ENCODE measurements around the gene CALHM2.
"Not testable (repeated sequence)": the region's sequence is repeated elsewhere in the genome, so short reads cannot be mapped to it uniquely, and the experiment has no call there.

Gene CALHM2, protein sequence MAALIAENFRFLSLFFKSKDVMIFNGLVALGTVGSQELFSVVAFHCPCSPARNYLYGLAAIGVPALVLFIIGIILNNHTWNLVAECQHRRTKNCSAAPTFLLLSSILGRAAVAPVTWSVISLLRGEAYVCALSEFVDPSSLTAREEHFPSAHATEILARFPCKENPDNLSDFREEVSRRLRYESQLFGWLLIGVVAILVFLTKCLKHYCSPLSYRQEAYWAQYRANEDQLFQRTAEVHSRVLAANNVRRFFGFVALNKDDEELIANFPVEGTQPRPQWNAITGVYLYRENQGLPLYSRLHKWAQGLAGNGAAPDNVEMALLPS

DNA sequence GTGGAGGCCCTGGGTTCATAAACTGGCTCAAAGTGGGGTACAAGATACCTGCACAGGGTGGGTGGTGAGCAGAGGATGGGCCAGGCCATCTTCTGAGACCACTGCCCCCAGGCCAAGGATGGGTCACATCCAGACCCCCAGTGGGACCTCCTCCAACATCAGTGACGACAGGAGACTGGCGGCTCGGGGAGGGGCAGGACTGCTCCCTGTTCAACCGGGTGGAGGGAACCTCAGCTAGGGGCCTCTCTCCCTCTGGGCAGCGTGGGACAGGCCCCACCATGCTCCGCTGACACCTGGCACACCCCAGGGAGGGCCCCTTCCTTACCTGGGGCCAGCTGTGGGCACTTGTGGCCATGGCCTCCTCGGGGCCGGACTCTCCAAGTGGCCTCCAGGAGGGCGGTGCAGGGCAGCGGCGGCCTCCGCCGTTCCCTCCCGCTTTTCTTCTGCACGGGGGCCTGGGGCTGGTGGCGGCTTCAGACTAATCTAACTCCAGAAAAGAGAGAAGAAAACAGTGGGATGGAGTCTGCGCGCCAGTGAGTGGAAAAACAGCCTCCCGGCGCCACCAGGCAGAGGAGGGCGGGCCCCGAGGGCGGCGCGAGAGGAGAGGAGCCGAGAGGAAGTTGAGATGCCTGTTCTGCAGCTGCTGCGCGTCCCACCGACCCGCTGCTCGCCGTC, at the start of gene CALHM2:
TSS of gene CALHM2 (minus strand) at position 540 of the 675 bp plus-strand sequence. CDS start 2,429 bp downstream, outside the sequence.
- peak; percentile 12 for DNase-seq

DNA sequence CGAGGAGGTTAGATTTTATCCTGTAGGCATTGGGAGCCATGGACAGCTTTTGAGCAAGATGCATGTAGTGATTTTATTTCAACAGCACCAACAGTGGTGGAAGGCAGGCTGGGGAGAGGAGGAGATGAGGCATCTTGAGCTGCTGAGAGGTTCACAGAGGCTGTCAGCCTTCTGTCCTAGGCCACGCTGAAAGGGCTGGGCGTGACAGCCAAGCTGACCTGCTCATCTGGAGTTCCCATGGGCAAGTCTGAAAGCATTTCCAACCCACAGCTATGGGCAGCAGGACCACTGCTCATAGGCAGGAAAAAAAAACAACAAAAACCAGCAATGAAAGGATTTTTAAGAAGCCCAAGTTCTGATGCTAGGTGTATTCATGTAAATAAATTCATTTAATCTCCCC, 49.0 kb upstream of the CALHM2 start:
- DNase-seq = no peak

DNA sequence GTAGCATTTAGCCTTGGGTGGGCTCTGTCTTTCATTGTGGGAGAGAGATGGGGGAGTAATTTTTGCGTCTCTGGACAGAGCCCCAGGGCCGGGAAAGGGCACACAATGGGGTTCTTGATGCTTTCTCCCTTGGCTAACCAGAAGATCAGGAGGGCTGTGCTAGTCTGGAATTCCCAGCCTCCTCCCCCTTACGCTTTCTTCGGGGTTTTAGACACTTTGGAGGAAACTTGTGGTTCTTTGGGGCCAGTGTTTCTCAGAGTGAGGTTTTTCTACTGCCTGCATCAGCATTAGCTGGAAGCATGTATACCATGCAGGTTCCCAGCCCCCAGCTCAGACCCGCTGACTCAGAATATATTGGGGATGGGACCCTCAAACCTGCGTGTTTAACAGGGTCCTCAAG, 48.3 kb upstream of the CALHM2 start:
- no peak for DNase-seq

DNA sequence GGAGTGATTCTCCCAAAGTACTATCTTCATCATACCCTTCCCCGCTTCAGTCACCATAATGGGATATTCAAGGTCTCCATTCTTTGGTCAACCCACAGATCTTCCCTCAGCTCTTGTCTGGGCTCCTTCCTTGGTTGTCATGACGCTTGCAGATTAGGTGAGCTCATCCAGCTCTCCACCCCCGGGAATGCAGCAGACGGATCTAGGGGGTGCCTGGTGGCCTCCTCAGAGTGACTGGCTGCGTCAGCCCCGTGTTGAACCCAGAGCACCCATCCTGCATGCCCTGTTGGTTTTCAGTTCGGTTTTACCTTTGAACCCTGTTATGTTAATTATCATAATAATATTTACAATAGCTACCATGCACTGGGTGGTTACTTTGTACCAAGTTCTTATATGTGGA, 47.7 kb upstream of the CALHM2 start:
- no peak for DNase-seq

DNA sequence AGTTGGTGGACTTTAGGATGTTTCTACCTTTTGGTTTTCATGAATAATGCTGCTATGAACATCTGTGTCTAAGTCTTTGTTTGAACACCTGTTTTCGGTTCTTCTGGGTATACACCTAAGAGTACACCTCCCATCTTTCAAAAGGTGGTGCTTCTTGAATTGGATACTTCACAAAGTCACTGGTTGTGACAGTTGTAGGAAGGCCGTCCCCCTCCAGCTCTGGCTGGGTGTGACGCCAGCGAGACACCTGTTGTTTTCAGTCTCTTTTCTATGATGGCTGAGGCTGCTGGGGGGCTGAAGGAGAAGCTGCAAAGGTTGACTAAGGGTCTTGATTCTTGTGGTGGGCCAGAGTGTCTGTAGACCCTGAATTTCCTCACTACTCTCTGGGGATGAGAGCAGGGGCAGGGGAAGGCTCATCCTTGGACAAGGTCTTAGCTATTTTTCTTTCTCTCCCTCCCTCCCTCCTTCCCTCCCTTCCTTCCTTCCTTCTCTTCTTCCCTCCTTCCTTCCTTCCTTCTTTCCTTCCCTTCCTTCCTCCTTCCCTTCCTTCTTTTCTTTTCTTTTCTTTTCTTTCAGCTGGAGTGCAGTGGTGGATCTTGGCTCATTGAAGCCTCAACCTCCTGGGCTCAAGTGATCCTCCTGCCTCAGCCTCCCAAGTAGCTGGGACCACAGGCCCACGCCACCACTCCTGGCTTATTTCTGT, 46.9 kb upstream of the CALHM2 start:
- no peak for DNase-seq

DNA sequence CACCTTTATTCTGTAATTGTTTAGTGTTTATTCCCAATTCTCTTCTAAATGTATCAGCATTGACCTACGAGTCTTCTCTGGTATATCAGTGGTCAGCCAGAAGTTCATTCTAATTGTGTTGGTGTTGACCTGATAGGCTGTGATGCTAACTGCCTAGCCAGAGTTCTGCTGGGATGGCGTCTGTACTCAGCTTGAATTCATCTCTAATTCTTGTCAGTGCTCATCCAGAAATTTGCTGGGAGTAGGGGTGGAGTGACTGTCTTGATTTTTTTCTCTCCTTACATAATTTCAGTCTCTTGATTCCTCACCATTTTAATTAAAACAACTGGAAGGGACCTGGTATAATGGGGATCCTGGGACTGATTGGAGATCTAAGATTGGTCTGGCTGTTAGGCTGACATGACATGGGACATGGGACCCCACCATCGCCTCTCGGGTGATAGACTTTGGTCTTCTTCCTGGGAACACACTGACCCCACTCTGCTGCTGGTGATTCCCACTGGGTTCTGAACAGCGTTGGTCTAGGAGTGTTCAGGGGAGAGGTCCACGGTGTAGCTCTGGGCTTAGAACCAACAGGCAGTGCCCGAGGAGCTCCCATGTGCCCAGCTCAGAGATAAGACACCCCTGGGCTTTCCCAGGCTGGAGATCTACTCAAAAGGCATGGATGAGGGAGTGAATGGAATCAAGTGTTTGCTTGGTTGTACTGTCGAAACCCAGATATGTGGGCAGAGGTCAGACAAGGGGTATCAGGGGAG, 45.2 kb upstream of the CALHM2 start:
- DNase-seq = no peak

DNA sequence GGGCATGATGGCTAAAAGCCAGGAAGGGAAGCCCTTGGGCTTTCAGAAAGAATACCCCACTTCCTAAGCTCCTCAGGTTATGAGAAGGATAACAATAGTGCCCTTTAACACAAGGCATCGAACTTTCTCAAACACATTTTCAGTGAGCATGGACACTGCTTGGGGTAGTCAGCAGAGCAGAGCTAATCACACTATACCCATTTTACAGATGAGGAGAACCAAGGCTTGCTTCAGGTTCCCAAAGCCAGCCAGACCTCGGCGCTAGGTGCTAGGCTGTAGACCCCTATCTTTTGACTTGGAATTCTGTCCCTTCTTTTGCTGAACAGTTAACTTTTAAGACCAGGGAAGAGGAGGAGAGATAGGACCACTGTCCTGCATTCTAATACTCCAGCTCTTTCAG, 43.2 kb upstream of the CALHM2 start:
- DNase-seq = no peak

DNA sequence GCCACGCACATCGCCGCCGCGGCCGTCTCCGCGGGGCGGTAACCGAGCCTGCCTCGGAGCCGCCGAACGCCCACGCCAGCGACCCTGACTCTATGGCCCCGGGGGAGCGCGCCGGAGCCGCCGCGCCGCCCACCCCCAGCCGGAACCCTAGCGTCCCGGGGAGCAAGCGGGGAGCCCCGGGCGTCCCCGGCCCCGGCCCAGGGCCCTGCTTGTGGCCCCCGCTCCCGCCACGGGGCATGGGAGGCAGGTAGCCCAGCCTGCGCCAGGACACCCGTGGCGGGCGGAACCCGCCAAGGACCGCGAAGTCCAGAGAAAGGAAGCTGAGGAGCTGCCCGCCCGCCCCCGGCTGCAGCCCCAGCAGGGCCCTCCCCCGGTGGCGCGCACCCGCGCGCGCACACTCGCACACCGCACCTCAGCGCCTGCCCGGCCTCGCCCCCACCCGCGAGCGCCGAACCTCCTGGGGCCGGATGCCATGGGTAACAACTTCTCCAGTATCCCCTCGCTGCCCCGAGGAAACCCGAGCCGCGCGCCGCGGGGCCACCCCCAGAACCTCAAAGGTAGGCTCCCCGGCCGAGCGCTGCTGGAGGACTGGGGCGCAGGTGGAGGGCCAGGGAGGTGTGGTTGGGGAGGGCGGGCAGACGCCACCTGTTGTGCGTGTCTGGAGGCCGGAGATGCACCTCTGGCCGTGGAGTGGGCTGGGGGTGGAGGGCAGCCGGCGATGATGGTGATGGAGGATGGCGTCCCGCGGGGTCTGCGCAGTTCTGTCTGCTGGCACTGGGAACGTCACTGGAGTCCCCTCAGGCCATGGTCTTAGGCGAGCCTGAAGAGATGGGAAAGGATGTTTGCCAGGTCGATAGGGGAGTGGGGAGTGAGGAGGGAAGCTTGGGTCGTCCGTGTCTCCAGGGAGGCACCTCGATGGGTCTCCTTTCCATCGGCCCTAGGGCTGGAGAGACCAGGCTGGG, 42.0 kb upstream of the CALHM2 start:
- no peak for DNase-seq

DNA sequence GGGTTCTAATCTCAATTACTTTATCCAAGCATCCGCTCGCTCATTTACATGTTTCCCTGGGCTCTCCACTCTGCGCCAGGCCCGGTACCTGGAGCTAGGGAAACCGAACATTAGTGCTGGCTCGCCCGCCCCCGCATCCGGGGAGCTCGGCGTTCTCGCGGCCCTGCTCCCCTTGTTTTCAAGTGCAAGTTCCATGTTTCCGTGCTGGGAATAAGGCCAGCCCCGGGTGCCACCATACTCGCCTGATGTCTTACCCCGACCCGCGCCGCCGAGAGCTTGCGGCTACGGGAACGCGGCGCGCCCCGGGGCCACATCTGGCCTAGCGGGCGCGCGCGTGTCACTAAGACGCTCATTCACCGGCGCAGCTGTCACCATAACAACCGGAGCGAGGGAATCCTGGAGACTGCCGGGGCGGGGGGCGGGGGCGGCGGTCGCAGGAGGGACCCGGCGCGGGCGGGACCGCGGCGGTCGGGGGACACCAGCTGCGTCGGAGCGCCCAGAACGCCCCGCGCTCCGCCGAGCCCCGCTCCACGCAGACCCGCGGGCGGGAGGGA, 41.3 kb upstream of the CALHM2 start, which contains the start of gene NEURL1:
TSS of gene NEURL1 (plus strand) at position 344 of the 554 bp plus-strand sequence. CDS start 683 bp downstream, outside the sequence.
- peak; percentile 23 for DNase-seq

DNA sequence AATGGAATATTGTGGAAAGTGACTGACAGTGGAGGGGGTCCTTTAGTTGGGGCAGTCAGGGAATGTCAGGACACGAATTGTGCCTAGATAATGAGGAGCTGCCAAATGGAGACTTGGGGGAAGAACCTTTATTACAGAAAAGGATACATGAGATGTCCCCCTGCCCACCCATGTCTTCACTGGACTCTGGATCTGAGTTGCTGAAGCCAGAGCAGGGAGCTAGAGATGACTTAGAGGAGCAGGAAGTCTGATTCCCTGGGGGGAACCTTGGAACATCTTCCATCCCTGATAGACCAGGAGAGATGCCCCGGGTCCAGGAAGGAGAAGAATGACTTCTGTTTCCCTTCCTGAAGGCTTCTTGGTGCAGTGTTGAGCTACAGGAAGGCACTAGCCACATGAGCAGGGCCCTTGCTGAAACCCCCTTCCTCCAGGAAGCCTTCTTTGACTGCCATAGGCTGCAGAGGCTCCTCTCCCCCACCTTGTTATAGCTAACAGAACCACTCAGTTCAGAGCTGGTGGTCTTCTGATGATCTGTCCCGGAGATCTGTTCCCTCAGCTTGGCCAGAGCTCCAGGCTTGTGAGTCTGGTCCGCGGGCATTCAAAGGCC, 40.6 kb upstream of the CALHM2 start:
- no peak for DNase-seq

DNA sequence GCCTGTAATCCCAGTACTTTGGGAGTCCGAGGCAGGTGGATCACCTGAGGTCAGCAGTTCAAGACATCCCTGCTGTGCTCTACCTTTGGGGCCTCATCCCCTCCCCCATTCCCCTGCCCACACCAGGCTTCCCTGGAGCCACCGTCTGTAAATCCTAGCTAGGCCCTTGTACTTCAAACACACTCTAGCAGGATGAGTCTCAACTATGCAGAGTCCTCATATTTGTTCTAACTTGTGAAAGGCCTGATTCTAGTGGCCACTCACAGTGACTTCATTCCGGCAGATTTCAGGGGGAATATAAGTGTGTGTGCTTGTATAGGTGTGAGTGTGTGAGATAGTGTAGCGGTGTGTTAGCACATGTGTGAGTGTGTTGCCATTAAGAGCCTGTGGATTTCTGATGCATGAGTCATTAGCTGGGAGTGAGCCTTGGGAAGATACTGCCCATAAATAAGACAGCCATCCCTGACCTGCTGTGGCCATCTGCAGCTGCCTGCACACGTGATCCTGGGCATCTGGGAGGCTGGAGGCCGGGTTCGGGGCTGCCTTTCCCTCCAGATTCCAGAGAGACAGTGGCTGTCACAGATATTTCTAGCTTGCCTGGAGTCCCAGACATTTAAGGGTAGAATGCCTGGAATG, 39.7 kb upstream of the CALHM2 start:
- DNase-seq = no peak

DNA sequence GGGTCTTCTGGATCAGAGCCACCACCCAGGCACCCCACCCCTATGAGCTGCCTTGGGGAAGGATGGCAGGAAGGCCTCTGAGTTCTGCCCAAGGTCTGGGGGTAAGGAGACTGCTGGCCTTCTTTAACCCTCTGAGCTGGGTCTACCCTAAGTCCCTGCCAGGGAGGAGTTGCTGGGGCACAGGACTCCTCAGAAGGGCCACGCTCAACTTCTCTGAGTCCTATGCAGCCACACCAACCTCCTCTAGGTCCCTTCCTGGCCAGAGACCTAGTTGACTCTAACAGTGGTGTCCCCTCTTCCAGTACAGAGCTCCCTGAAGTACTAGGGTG, 38.8 kb upstream of the CALHM2 start:
- DNase-seq = no peak

DNA sequence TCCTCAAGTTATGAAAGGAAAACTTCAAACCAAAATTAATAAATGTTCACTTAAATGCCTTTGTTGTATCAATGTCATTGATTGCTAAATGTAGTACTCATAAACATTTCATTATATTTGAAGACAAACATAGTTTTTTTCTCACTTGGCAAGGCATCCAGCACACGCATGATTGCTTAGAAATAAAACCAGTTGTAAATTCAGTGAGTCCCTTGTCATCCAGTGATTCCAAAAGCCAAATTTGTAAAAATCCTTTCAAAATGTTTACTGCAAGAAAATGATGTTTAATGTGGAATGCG, 35.2 kb upstream of the CALHM2 start:
- no peak for DNase-seq

DNA sequence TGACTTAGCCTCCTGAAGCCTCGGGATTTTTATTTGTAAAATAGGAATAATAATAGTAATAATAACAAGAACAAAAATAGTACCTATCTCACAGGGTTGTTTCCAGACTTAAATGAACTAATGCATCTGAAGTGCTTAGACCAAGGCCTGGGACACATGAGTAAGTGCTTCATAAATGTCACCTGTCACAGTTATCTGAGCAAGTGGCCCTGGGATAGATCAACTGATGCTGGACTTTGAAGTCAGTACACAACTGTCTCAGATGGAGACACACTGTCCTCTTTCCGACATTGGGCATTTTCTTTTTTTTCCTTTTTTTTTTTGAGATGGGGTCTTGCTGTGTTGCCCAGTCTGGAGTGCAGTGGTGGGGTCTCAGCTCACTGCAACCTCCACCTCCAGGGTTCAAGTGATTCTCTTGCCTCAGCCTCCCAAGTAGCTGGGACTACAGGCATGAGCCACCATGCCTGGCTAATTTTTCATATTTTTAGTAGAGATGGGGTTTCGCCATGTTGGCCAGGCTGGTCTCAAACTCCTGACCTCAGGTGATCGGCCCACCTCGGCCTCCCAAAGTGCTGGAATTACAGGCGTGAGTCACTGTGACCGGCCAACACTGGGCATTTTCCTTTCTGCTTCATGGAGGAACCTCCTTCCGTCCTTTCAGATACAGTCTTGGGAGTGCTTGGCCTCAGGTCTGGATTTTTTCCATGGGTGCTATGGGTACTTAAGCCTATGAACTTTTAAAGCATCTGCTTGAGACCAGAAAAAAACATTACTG, 34.7 kb upstream of the CALHM2 start:
- not testable (repeated sequence) for DNase-seq

DNA sequence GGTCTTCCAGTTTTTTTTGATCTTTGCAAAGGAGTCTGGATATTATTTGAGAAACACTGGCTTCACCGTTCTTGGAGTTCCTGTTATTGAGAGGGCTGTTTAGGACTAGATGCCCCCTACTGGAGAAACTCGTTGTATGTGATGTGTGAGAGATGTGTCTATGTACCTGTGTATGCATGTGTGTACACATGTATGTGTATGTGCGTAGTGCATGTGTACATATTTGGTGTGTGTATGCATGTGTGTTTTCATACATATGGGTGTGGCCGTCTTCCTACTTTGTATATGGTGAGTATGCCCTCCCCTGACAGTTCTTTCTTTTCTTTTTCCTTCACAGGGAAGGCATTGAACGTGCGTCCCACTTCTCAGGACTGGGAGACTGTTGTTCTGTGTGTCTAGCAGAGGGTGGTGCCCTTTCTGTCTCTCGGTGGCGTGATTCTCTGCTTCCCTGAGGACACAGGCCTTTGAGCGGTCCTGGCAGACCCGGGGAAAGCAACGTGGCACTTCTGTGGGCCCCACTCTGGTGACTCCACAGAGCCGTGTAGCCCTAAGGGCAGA, 29.9 kb upstream of the CALHM2 start:
- DNase-seq = peak; percentile 18

DNA sequence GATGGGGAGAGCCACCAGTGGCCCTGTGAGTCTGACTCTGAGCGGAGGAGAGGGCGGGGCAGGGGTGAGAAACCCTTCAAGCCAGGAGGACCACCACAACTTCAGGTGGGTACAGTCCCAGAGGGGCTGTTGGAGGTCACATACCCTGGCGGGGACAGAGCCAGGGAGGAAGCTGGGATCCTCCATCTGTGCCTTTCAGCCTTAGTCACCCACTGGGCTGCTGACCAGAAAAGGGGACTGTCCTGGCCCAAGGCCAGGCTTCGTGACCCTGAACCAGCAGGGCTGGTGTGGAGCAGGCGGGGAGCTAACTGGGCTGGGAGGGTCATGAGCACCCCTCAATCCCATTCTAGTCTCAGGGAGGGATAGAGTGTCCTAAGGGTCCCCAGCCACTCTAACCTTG, 28.4 kb upstream of the CALHM2 start:
- DNase-seq = no peak

DNA sequence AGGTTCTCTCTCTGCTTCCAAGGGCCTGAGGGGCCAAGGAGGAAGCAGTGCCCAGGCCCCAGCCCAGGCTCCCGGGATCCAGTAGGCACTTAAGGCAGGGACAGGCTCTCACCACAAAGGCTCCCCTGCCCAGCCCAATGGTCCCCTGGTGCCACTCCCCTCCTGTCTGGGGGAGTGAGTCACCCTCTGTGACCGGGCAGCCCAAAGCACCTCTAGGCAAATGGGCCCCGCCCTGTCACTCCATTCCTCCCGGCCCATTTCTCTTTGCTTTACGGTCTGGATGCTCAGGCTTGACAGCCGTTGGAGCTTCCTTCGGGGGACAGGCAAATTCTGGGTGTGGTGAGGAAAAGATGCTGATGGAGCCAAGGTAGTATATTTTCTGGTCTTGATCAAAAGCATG, 27.0 kb upstream of the CALHM2 start, which contains the start of gene CALHM3:
TSS of gene CALHM3 (minus strand) at position 106 of the 400 bp plus-strand sequence. CDS start 208 bp downstream, outside the sequence.
- DNase-seq = no peak

DNA sequence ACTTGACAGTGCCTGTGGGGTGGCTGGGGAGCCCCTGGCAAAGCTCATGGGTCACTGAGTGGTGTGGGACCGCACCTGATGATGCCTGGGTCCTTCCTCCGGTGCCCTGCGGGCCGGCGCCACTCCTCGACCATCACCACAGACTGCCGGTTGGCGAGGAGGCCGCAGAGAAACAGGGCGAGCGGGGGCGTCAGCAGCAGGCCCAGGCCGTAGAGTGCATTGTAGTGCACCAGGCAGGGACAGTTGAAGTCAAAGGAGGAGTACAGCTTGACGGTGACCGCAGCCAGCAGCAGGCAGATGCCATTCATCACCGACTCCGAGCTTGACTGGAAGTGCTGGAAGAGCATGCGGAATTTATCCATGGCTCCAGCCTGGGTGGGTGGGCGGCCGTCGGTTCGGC, 26.5 kb upstream of the CALHM2 start:
- no peak for DNase-seq

DNA sequence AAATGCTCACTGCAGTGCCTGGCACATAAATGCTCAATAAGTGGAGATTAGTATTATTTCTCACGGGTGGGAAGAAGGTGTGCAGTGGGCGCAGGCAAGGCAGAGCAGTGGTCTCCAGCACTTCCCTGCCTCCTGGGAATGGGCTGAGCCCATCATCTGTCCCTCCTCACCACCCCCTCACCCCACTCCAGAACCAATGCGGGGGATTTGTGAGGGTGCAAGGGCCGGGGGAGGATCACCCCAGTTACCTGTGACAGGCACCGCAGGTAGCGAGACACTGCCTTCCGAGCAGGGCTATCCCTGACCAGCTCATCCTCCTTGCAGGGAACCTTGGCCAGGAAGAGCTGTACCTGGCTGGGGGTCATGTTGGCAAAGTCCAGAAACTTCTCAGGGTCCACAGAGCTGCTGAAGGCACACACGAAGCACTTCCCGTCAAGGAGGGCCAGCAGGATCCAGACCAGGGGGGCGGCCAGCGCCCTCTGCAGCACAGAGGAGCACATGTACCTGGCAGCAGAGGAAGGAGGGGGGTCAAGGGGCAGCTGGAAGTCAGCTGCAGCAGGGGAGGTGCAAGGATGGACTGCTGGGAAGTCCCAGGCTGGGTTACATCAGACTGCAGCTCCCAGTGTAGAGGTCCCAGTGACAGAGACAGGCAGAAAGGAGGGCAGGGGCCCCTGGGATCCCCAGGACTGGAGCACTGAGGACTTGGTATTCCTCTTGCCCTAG, 24.0 kb upstream of the CALHM2 start:
- no peak for DNase-seq
